Muscle of back (tissue), 11 donors: ENCODE results near the gene ROR1. TPM values are rescaled to one million over a fixed set of nuclear protein-coding genes. Genes with fewer than 3 reads are reported as not detected.

ENCODE experiments used
- DNase-seq, 3 donors: peaks; one replicate each; pipeline versions ENCODE4 v3.0.0 to v3.0.0-alpha.2; 2013
- polyA plus RNA-seq, 10 donors: library from polyadenylated mRNA; unstranded; fragments of 120-200 nt; gene quantifications; one replicate each; pipeline ENCODE4 v1.2.1, GENCODE V29; 2013; ENCODE audit not compliant: insufficient read length in 10 of 10

Gene ROR1
- polyA plus RNA-seq, 10 donors: 10.4 to 26.5 (median 14.0) TPM

DNA sequence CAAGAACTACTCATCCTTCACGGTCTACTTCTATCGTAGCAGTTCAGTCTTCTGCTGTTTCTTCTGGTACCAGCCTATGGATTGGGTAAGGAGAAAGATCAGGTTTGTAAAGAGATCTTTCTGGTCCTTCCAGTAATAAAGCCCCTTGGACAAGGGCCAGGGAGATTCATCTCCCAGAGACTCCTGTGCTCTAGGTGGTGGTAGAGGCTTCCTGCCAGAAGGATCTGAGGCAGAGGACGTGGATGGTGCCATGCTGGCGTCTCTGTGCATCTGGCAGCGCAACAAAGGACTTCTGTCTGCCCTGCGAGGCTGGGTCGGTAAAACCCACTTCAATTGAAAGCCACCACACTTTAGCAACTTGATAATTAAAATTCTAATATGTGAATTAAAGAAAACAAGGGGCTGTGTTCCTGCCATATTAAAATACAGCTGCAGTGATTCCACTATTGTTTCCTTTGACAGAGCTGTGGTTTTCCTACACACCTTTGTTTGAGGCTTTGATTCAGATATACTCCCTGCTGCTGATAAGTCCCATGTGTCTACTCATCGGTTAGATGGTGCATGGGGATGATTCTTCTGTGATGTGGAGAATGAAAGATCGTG is 73.6 kb downstream of the ROR1 start:
- no peak for DNase-seq

DNA sequence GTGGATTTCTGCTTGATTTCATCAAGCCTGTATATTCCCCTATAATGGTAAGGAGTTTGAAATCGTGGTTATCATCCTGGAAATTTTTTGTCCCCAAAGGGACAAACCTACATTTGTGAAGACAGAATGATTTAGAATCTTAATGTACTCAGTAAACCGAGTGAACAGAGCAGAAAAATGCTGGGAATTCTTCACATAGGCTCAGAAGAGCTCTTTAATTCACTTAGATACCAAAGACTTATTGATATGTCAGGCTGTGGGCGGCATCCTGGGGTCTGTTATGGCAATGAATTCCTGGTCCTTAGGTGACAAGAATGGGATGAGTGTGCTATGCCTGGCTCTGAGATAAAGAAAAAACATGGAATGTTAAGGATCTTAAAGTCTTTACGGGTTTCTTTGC is 74.9 kb downstream of the ROR1 start:
- no peak for DNase-seq

DNA sequence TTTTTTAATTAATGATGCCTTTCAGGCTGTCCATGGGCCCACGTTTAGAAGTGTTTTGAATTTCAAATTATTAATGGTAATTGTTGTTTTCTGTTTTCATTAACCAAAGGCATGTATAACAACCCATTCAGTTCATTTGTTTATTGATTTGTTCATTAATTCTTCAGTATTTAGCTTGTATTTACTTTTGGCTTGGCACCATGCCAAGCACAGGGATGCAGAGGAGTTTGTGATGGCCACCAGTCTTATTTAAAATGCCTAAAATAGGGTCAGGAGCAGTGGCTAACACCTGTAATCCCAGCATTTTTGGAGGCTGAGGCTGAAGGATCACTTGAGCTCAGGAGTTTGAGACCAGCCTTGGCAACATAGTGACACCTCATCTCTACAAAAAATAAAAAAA is 75.3 kb downstream of the ROR1 start:
- DNase-seq: no peak

DNA sequence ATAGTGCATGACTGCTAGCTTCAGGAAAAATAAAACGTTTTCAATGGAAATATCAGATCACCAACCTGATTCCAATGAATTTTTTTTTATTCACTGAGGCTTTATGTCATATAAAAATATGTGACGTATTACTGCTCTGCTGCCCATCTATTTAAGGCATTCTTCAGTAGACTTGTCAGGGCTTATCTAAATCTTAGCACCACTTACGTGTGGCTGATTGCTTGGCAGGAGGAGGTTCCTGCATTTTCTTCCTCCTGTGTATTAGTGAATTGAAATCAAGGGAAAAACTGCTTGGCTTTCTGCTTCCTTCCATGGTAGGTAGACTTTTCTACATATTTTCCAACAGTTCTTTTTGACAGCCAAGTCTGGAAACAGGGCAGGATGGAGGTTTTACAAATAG is 80.3 kb downstream of the ROR1 start:
- DNase-seq: no peak

DNA sequence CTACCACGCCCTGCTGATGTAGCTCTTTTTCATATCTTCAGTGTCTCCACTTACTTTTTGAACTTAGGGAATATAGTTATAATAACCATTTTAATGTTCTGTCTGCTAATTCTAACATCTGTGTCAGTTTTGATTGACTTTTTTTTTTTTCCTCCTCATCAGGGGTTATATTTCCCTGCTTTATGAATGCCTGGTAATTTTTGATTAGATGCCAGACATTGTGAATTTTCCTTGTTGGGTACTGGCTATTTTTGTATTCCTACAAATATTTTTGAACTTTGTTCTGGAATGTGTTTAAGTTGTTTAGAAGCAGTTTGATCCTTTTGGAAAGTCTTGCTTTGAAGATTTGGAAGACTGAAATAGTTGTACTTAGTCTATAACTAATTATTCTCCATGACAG is 82.1 kb downstream of the ROR1 start:
- DNase-seq: no peak

DNA sequence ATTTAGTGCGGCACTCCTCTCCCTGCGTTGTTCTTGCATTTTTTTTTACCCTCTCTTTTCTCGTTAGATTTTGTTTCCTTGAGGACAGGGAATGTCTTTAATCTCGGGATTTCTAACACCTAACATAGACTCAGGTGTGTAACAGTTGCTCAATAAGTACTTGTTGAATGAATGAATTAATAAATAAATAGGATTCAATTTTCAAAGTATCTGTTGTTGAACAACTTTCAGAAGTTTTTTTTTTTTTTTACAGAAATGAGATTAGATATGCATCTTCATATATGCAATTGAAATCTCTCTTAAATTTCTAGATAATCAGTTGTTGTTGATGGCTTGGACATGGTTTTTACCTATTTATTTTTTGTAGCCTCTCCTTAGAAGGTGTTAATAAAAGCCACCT is 83.1 kb downstream of the ROR1 start:
- no peak for DNase-seq

DNA sequence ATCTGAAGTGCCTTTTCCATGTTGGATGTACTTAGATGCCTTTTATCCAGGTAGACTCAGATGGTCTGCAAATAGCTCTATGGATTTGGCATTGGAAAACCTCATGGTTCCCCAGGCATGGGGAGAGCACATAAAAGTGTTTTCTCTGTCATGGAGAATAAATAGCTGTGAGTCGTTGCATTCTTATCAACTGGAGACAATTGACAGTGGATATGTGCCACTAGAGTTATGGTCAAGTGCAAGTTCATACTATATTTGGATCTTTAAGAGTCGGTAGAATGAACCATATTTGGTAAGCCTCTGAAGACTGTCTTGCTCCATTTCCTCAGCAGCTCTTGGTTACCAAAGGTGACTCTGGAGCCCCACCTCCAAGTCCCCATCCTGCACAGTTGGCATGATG is 83.7 kb downstream of the ROR1 start:
- no peak for DNase-seq

DNA sequence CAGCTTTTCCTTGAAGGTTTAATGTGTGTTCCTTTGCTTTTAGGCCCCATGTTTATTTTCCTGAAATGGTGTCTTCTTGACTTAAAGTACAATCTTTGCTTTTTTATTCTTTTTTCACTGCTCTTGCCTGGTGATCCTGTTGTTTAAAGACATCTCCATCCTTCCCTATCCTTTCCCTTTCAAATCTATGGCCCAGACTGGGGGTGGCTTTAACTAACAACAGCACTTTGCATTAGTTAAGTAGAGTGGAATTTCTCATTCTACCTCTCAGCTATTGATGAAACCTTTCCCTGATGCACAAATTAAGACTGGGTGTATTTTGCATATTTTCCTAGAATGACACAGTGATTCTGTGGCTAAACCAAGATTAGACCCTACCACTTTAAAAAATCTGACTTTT is 84.3 kb downstream of the ROR1 start:
- no peak for DNase-seq

DNA sequence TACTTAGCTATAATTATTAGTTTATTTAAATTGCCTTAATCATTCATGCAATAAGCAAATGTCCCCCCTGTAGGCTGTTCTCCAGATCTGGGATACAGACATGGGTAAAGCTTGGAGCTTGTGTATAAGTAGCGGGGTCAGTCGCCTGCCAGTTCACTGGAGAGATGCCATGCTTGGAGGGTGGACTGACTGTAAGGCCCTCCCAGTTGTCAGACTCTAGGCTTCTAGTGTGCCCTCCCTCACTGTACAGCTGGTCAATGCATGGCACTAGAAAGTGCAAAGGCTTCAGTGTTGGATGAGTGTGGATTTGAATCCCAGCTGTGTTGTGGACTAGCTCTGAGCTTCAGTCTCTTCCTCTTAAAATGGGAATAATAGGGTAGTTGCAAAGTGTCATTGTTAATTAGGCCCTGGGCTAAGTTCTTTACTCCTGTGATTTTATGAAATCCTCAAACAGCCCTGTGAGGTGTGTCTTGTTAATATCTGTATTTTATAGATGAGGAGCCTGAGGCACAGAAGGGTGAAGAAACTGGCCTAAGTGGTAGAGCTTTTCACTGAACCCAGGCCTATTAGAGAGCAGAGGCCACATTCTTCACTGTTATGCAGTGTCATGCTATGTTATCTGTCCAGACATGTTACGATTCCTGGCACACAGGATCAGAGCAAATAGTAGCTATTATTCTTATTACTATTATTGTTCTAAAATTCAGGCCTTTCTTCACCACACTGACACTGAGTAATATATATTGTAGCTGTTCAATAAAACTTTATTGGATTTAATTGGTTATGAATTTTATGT is 85.9 kb downstream of the ROR1 start:
- no peak for DNase-seq

DNA sequence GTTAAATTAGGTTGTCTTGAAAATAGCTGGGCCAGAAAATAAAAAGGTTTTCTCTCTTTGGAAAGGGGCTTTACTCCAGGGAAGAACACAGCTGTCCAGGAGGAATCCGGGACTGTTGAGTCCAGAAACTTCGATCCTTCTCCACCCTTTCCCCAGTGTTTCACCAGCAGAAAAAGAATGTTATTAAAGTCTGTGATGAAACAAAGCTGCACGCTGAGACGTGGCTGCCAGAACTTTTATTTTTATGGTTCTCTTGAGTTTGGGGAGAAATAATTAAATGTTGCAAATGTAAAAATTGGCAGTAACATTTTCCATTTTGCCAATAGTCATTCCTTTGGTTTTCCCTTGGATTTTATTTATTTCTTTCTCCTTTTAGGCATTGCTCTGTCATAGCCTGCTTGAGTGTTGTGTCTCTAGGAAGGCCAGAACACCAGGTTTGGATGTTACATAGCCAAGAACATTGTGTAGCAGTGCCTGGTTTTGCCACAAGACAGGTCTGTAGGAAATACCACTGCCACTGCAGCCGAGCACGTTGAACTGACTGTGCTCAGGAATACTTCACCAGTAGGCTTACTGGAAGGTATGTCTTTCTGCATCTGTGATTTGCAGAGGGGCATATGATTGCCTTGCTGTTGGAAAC is 87.4 kb downstream of the ROR1 start:
- DNase-seq: peak in 2 of 3 donors; percentile 62 to 89

DNA sequence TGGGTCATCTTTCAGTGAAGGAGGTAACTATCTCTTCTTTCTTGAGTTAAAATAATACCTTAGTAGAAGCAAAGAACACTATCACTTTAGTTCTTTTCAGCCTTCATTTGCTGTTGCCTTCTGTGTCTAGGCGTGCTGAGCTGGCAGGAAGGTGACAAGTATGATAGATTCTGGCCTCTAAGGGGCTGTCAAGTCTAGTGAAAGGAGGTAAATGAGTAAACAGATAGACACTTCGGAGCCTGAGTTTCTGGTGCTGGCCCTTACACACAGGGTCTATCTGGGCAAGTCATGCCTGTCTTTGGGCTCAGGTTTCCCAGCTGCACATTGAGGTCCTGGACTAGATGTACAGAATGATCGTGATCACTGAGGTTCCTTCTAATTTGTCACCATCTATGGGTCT is 89.3 kb downstream of the ROR1 start:
- no peak for DNase-seq

DNA sequence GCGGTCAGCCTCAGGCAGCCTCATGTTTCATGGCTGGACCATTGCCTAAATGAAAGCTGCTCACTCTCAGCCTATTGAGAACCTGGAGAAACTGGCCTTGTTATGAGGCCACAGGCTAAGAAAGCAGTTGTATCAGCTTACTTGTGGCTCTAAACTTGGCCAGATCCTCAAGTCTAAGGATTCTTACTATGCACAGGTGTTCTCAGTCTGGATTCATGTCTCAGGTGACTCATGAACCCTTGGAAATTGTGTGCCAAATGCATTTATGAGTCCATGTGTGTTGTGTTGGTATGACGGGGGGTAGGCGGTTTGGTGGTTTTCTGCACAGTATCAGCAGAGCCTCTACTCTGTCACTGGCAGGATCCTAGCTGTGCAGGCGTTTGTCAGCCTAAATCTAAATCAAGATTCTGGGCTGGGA is 90.4 kb downstream of the ROR1 start:
- peak in 1 of 3 donors; percentile 82 for DNase-seq

DNA sequence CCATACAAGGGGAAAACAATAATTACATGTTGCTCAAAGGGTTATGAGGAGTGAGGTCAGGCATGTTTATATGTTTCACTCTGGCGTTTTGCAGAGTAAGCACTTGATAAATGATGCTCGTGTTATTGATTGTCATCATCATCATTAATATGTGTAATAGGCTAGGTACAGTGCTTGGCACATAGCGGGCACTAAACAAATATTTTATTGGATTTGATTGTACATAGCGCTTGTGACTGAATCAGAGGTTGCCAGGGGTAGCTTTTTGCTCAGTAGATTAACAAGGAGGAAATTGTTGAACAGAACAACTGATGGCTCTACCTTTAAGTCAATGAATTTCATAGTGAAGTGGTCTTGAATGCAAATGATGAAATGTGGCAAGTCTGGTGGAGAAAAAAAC is 91.7 kb downstream of the ROR1 start:
- no peak for DNase-seq

DNA sequence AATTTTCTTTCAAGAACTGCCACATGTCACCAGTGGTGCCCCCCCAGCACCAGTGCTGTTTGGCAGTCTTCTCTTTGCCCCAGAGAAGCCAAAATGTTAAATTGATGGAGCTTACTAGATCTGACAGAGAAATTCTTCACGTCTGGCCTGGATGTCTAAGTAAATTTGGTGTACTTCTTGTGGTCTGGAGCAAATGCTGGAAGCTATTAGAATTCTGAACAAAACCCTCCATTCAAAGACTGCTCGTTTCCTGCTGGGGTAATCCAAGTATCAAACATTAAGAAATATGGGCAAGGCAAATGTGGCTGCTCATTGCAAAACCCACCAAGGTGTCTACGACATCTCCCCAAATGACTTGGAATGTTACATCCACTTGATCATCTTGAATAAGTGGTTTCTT is 92.3 kb downstream of the ROR1 start:
- no peak for DNase-seq

DNA sequence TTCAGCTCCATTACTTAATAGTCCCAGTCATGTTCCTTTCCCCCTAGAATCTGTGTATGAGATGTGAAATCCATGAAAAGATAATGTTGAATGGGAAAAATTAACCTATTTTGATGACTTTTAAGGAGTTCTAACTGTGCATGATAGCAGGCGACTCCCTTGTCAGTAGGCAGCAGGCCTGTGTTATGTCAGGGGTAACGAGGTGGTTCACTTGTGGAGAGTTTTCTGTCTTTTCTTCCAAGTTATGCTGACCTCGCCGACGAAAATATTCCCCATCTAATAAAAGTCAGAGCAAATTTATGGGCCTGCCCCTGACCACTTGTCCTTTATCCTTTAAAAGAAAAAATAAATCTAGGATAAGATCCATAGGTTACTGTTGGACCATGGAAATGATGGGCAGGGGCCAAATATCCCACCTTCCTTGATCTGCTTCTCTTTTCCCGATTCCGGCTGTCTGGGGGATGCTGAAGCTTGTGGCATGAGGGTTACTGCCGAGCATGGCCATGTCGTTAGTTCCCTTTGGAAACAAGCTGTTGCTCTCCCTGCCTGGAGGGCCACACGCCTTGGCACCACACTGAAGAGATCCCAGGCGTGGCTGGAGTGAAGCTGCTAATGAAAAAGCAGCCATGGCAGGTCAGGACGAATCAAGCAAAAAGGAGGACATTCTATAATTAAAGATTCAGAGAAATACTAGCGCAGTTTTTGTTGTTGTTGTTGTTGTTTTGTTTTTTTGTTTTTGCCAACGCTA is 93.8 kb downstream of the ROR1 start:
- DNase-seq: no peak

DNA sequence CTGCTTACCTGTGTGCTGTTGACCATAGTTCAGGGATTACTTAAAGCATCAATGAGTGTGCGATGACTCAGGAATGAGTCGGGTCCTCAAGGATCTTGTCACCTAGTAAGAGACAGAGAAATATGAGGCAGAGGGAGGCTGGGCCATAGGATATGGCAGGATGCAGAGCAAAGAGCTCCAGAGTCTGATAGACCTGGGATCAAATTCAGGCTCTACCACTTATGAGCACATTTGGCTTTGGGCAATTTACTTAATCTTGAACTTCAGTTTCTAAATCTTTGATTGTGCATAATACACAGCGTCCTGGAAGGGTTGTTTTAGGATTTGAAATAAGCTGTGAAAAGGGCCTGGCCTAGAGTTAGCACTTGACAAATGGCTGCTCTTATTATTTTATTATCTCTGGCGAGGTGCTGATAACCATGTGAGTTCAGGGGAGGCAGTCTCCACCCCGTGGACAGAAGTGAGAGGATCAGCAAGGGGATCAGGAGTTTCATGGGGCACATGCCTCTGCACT is 94.5 kb downstream of the ROR1 start:
- no peak for DNase-seq

DNA sequence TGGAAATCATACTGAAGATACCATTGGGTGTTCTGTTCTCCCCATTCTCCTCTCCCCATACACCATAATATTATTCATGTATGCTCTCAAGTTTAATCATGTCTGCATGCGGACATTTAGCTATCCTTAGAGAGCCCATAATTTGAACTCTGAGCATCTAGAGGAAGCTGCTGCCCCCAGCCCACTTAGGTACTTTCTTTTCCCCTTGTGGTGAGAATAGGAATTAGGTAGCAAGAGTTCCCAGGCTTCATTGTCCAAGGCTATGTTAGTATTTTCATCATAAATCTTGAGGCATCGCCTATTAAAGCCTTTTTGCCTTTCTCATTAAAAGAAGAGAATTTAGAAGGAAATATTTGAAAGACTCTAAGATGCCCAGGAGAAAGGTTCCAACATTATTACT is 96.3 kb downstream of the ROR1 start:
- no peak for DNase-seq

DNA sequence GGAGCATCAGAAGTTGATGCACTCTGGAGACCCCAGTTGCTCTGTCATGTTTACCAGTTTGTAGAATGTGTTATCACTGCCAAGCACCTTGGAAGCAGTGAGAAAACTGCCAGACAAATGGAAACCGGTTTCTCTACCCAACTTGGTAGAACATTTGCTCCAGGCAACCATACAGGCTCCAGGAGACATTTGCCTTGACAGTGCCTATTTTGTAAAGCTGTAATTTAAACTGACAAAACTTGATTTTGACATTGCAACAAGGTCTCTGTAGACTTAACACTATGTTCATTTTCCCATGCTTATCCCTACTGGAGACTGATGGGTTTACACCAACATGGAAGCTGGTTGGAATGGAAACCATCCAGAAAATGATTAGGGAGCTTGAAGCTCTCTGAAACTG is 97.6 kb downstream of the ROR1 start:
- no peak for DNase-seq

DNA sequence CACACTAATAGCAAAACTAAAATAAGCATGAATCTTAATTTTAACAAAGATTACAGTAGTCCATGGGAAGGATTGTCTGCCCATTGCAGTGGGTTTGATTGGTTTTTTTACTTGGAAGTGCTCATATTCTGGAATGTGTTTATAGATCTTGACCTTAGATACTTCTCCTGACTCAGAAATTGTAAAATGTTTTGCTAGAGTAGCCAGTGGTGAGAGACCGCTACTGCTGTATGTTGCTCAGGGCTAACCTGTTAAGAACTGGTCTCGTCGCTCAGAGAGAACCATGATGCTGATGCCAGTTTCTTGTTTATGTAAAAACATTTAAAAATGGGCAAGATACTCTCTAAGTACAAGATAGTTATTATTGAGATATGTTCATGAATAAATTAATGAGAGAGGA is 99.9 kb downstream of the ROR1 start:
- DNase-seq: no peak

DNA sequence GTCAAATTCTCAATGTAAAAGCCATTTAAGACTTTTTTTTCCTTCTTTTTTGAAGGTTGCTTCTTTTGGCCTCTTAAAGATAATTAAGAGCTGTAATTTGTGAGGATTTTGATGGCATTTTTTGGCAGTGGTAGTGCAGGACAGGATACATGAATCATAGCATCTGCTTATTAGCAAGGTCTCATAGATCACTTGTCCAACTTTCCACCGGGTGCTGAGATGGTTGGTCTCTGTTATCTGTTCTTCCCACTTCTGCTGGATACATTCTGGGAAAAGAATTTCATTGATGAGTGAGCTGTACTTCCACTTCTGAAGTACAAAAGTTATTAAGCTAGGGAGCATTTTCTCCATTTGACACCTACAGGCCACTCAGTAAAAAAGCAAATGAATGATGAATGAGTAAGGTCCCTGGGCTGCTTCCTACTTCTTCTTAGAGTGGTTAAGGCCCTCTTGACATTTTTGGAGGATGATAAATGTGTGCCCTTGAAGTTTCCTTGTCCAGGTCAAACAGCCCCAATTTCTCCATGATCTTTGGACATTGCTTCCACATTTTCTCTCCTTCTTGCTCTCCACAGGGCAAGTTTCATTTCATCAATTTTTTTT is 100.6 kb downstream of the ROR1 start:
- no peak for DNase-seq

DNA sequence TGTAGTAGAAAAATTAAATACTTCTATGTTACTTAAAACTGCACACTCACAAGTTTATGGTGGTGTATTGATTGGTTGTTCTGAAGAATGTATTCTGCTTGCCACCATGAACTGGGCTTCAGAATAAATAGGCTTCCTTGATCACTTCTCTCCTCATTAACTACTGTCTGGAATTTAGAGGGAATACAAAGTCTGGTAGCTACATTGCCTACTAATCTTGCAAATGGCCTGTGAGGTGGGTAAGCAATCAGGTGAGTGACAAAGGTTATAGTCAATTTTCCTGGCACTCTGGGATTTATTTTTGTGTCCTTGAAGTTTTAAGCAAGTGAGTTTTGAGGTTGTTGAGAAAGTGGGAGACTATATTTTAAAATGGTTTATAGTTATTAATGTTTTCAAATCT is 101.8 kb downstream of the ROR1 start:
- DNase-seq: no peak
